K562 (cell line): ENCODE measurements around the gene COL5A3.

Source experiments
- JUN ChIP-seq, 2 experiments: sonication (generic) in 1 of 2; formaldehyde crosslinking in 1 of 2; IDR thresholded peaks; 2 replicates each; pipeline versions ENCODE4 v1.6.1 to v1.8.0; 2012 to 2022; ENCODE audit warnings: borderline replicate concordance in 2 of 2, mild to moderate bottlenecking in 2 of 2, improper control_type of control experiment in 1 of 2, low read depth in 1 of 2, low read length in 1 of 2, missing genetic modification reagents in 1 of 2
- PML ChIP-seq: IDR thresholded peaks from 2 replicates; pipeline ENCODE4 v1.6.1; 2012; ENCODE audit warnings: low read length, inconsistent platforms
- ZC3H8 ChIP-seq: fragments of 450-650 bp; IDR thresholded peaks from 2 replicates; pipeline ENCODE4 v1.6.1; 2017
- ZNF282 ChIP-seq: sonication (generic); formaldehyde crosslinking; IDR thresholded peaks from 2 replicates; pipeline ENCODE4 v1.8.1; 2023; ENCODE audit warnings: missing genetic modification reagents
- TF ChIP-seq, protein P1 (sequence below), 2 experiments: fragments of 450-650 bp in 1 of 2; IDR thresholded peaks; 2 replicates each; pipeline ENCODE4 v1.6.1; 2011 to 2017; ENCODE audit warnings: low read depth in 2 of 2, antibody characterized with exemption in 1 of 2, borderline replicate concordance in 1 of 2, low read length in 1 of 2, mild to moderate bottlenecking in 1 of 2, mixed read lengths in 1 of 2; ENCODE audit not compliant: control insufficient read depth in 1 of 2
- TF ChIP-seq, protein P2 (sequence below), 3 experiments: IDR thresholded peaks in 2 of 3; conservative IDR thresholded peaks in 1 of 3; 2 replicates each; pipeline ENCODE4 v1.5.1; 2011 to 2012; ENCODE audit warnings: low read length in 3 of 3, mild to moderate bottlenecking in 3 of 3, control low read depth in 2 of 3, improper control_type of control experiment in 1 of 3, inconsistent platforms in 1 of 3, low read depth in 1 of 3, mixed read lengths in 1 of 3, moderate library complexity in 1 of 3; ENCODE audit not compliant: insufficient read depth in 2 of 3

DNA sequence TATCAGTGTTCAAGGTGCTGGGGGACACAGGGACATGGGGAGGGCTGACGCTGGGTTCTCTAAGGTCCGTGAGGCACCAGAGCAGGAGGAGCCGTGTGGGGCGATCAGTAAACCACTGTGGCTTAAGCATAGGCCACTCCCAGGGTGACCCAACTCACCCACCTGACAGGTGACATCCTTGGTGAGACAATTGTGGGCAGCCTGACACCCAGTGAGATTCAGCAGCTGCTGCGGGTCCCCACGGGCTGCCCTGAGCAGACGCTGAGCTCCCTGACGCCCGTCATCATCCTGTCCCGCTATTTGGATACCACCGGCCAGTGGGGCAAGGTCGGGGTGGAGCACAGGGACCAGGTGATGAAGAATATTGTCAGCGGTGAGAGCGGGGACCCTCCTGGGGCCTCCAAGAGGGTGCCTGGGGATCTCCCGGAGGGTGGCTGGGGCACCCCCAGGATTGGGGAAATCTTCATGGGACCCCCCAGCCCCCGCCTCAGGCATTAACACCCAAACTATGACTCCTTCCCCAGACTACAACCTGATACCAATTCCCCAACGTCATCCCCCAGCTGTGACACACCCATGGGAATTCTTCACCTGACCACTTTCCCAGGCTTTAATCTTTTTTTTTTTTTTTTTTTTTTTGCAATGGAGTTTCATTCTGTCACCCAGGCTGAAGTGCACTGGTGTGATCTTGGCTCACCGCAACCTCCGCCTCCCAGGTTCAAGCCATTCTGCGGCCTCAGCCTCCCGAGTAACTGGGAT, 42.5 kb upstream of the COL5A3 start:
- TF ChIP-seq ZC3H8 (no peak), JUN (IDR thresholded peaks at IDR 0.05; ENCODE audit: borderline replicate concordance, low read depth, low read length) (no peak), JUN (CRISPR knock-in tag; IDR thresholded peaks at IDR 0.05; ENCODE audit: borderline replicate concordance) (no peak), PML (no peak), ZNF282 (no peak)
- TF ChIP-seq, protein P1, sequence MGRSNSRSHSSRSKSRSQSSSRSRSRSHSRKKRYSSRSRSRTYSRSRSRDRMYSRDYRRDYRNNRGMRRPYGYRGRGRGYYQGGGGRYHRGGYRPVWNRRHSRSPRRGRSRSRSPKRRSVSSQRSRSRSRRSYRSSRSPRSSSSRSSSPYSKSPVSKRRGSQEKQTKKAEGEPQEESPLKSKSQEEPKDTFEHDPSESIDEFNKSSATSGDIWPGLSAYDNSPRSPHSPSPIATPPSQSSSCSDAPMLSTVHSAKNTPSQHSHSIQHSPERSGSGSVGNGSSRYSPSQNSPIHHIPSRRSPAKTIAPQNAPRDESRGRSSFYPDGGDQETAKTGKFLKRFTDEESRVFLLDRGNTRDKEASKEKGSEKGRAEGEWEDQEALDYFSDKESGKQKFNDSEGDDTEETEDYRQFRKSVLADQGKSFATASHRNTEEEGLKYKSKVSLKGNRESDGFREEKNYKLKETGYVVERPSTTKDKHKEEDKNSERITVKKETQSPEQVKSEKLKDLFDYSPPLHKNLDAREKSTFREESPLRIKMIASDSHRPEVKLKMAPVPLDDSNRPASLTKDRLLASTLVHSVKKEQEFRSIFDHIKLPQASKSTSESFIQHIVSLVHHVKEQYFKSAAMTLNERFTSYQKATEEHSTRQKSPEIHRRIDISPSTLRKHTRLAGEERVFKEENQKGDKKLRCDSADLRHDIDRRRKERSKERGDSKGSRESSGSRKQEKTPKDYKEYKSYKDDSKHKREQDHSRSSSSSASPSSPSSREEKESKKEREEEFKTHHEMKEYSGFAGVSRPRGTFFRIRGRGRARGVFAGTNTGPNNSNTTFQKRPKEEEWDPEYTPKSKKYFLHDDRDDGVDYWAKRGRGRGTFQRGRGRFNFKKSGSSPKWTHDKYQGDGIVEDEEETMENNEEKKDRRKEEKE (IDR thresholded peaks at IDR 0.05; ENCODE audit: borderline replicate concordance in 1 of 2, control insufficient read depth in 1 of 2, low read depth in 2 of 2, low read length in 1 of 2) = no peak
- TF ChIP-seq, protein P2, sequence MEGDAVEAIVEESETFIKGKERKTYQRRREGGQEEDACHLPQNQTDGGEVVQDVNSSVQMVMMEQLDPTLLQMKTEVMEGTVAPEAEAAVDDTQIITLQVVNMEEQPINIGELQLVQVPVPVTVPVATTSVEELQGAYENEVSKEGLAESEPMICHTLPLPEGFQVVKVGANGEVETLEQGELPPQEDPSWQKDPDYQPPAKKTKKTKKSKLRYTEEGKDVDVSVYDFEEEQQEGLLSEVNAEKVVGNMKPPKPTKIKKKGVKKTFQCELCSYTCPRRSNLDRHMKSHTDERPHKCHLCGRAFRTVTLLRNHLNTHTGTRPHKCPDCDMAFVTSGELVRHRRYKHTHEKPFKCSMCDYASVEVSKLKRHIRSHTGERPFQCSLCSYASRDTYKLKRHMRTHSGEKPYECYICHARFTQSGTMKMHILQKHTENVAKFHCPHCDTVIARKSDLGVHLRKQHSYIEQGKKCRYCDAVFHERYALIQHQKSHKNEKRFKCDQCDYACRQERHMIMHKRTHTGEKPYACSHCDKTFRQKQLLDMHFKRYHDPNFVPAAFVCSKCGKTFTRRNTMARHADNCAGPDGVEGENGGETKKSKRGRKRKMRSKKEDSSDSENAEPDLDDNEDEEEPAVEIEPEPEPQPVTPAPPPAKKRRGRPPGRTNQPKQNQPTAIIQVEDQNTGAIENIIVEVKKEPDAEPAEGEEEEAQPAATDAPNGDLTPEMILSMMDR (IDR thresholded peaks at IDR 0.05 in 2 of 3, conservative IDR thresholded peaks at IDR 0.05 in 1 of 3; ENCODE audit: insufficient read depth in 2 of 3, low read depth in 1 of 3, low read length in 3 of 3) = no peak
